Panc1 (cell line): ENCODE data around the gene C19orf33. TPM values are rescaled to one million over a fixed set of nuclear protein-coding genes. Genes with fewer than 3 reads are reported as not detected.
A peak's percentile ranks its signal among the peaks of the same experiment; 100 is the strongest.

Source experiments
- ATAC-seq: fragments of 200-7000 bp; cut with Tn5 transposase; 2 replicates; pipeline ENCODE4 v1.9.1; 2020; ENCODE audit warnings: mild to moderate bottlenecking, moderate library complexity
- BruUV-seq: library from RNA; stranded (reverse); fragments of 400-500 nt; replicated peaks from 2 replicates; lab custom pipeline; 2021; lab: Mats Ljungman, UMichigan
- CTCF ChIA-PET: fragments of 300-600 bp; sonication (Branson Sonifier 250); formaldehyde crosslinking; loops from one replicate; lab custom pipeline; 2022; ENCODE audit warnings: antibody characterized with exemption; lab: Charles Lee
- POLR2A ChIA-PET: fragments of 300-600 bp; sonication (Branson Sonifier 250); formaldehyde crosslinking; loops from one replicate; lab custom pipeline; 2022; ENCODE audit warnings: antibody characterized with exemption; lab: Charles Lee
- DNase-seq: peaks from one replicate; pipeline ENCODE4 v3.0.0-alpha.2; 2010; ENCODE audit warnings: low read depth, low spot score
- H3K27ac ChIP-seq: 2 replicates; pipeline ENCODE4 v1.5.1; 2011; ENCODE audit warnings: mild to moderate bottlenecking, low read length, inconsistent platforms
- H3K27me3 ChIP-seq: fragments of 200-500 bp; sonication (Bioruptor generic); 2 replicates; pipeline ENCODE4 v1.6.0; 2014; ENCODE audit warnings: low read length, inconsistent platforms; ENCODE audit not compliant: control insufficient read depth, insufficient read depth
- H3K36me3 ChIP-seq: fragments of 200-500 bp; sonication (Bioruptor generic); 2 replicates; pipeline ENCODE4 v1.5.1; 2014; ENCODE audit warnings: inconsistent platforms, mild to moderate bottlenecking, low read length, moderate library complexity; ENCODE audit not compliant: control insufficient read depth, insufficient read depth
- H3K4me1 ChIP-seq: 2 replicates; pipeline ENCODE4 v1.5.1; 2011; ENCODE audit warnings: inconsistent platforms, mild to moderate bottlenecking, low read length, moderate library complexity; ENCODE audit not compliant: control insufficient read depth, insufficient read depth
- H3K4me3 ChIP-seq, 2 experiments: 2 replicates each; pipeline ENCODE4 v1.5.1; 2011 to 2012; ENCODE audit warnings: low read depth in 2 of 2, low read length in 2 of 2, mild to moderate bottlenecking in 2 of 2, inconsistent platforms in 1 of 2, moderate library complexity in 1 of 2
- H3K9me3 ChIP-seq: fragments of 200-500 bp; sonication (Bioruptor generic); 2 replicates; pipeline ENCODE4 v1.5.1; 2014; ENCODE audit warnings: low read depth, mild to moderate bottlenecking, inconsistent platforms, low read length, moderate library complexity; ENCODE audit not compliant: control insufficient read depth, insufficient read depth
- CTCF ChIP-seq: fragments of 450-650 bp; IDR thresholded peaks from 2 replicates; pipeline ENCODE4 v1.5.1; 2017; ENCODE audit warnings: mild to moderate bottlenecking
- POLR2AphosphoS5 ChIP-seq: IDR thresholded peaks from 2 replicates; pipeline ENCODE4 v1.6.1; 2012; ENCODE audit warnings: mild to moderate bottlenecking, low read depth, low read length, moderate library complexity
- REST ChIP-seq, 2 experiments: IDR thresholded peaks; 2 replicates each; pipeline ENCODE4 v1.6.1; 2011 to 2012; ENCODE audit warnings: low read depth in 2 of 2, control low read depth in 1 of 2, low read length in 1 of 2, mild to moderate bottlenecking in 1 of 2, moderate library complexity in 1 of 2; ENCODE audit not compliant: insufficient read depth in 1 of 2
- SIN3A ChIP-seq: IDR thresholded peaks from 2 replicates; pipeline ENCODE4 v1.6.1; 2012; ENCODE audit warnings: low read depth, mild to moderate bottlenecking, low read length, moderate library complexity, borderline replicate concordance; ENCODE audit not compliant: insufficient read depth
- TCF7L2 ChIP-seq: IDR thresholded peaks from 2 replicates; pipeline ENCODE4 v1.6.1; 2011; ENCODE audit warnings: mild to moderate bottlenecking, low read depth, low read length, inconsistent platforms
- in situ Hi-C: cut with HindIII; loops from 2 replicates; pipeline ENCODE4 v1.10.0; 2016; ENCODE audit warnings: low sequenced_read_pairs, low pct_unique_long_range_greater_than_20kb
- intact Hi-C: fragments of 100-400 bp; cut with micrococcal nuclease; formaldehyde crosslinking; loops from one replicate; pipeline ENCODE4 v1.10.0; 2022; ENCODE audit not compliant: unreplicated experiment
- total RNA-seq: library from RNA; stranded (reverse); gene quantifications from one replicate; pipeline ENCODE4 v1.2.1, GENCODE V29; 2021; ENCODE audit not compliant: unreplicated experiment

Gene C19orf33
- total RNA-seq, 1 experiment from 2014 or later = 201 TPM

GRCh38 chr19:38310986-38311385 is 6.9 kb downstream of the C19orf33 start:
- CTCF ChIA-PET = no interaction called here

GRCh38 chr19:38315657-38316476 is 11.8 kb downstream of the C19orf33 start, which contains the start of gene YIF1B:
Gene YIF1B (minus strand): TSS chr19:38315947. CDS start chr19:38315917, 30 bp downstream.
- in situ Hi-C loops (no loop called here), intact Hi-C loops (no loop called here)
- TF ChIP-seq SIN3A = no peak
- peak; percentile 42 for TF ChIP-seq POLR2AphosphoS5
- 0 out of 4 replicates have a peak, but pooled peaks of 1 of the 2 experiments have one; percentile 49 for TF ChIP-seq REST (IDR thresholded peaks at IDR 0.05; ENCODE audit: insufficient read depth in 1 of 2, low read depth in 2 of 2, low read length in 1 of 2)
- H3K9me3 ChIP-seq = no peaks in the 10 kb centered on the region
- peak within 1 kb of the TSS; percentile 63 to 97 for H3K4me3 ChIP-seq
- ATAC-seq (peak; percentile 95), DNase-seq (peak; percentile 95)
- no peaks in the 10 kb centered on the region for H3K36me3 ChIP-seq
- H3K27ac ChIP-seq = peak within 1 kb of the TSS; percentile 93
- no peaks in the 10 kb centered on the region for H3K27me3 ChIP-seq
- ChIA-PET CTCF (no interaction called here), POLR2A (interaction anchor here (0.7 kb wide), 1 partner anchor 60 kb away, joined by 8 read pairs; no protein-coding TSS in a partner anchor)
- BruUV-seq = no TSS peak
- peaks cover 9% of the 10 kb centered on the region for H3K4me1 ChIP-seq

More at GRCh38 chr19:38310986-38311385, 6.9 kb downstream of the C19orf33 start:
- intact Hi-C loops (no loop called here), in situ Hi-C loops (no loop called here)
- DNase-seq (no peak), ATAC-seq (no peak)
- TF ChIP-seq REST (IDR thresholded peaks at IDR 0.05; ENCODE audit: insufficient read depth in 1 of 2, low read depth in 2 of 2, low read length in 1 of 2) (no peak), POLR2AphosphoS5 (no peak), TCF7L2 (no peak), SIN3A (no peak), CTCF (no peak)
- POLR2A ChIA-PET = interaction anchor here (0.6 kb wide), 1 partner anchor 71 kb away, joined by 3 read pairs; no protein-coding TSS in a partner anchor
- H3K4me1 ChIP-seq = peaks cover 22% of the 10 kb centered on the region
- no peaks in the 10 kb centered on the region for H3K9me3 ChIP-seq
- no peak overlapping the region for H3K27ac ChIP-seq
- no peaks in the 10 kb centered on the region for H3K27me3 ChIP-seq
- BruUV-seq = no TSS peak
- no peak overlapping the region for H3K4me3 ChIP-seq
- no peaks in the 10 kb centered on the region for H3K36me3 ChIP-seq
